CD4-positive, alpha-beta T cell treated with Interleukin-4 for 1 hour (primary cell): Measurements from ENCODE around the gene DIRAS3.
"Not testable (repeated sequence)": the region's sequence is repeated elsewhere in the genome, so short reads cannot be mapped to it uniquely, and the experiment has no call there.

ENCODE experiments used
- DNase-seq, 2 donors: peaks; one replicate each; pipeline ENCODE4 v3.0.0-alpha.2; 2020 to 2022

DIRAS3 gene

GRCh38 chr1:68016381-68016780 is 34.0 kb downstream of the DIRAS3 start:
- no peak for DNase-seq

- DNase-seq, result no peak
These were observed 34.5 kb downstream of the DIRAS3 start for GRCh38 chr1:68015971-68016370.

GRCh38 chr1:68015369-68015768 is 35.1 kb downstream of the DIRAS3 start:
- DNase-seq, result no peak

GRCh38 chr1:68013351-68013750 is 37.1 kb downstream of the DIRAS3 start:
- DNase-seq, result no peak

GRCh38 chr1:68011657-68012375 is 38.6 kb downstream of the DIRAS3 start:
- no peak for DNase-seq

- DNase-seq, result no peak
These were observed 39.9 kb downstream of the DIRAS3 start for GRCh38 chr1:68010543-68010942.

- no peak for DNase-seq
These were observed 40.3 kb downstream of the DIRAS3 start for GRCh38 chr1:68010090-68010489.

GRCh38 chr1:68003626-68004025 is 46.8 kb downstream of the DIRAS3 start:
- DNase-seq, result not testable (repeated sequence)

- DNase-seq, result no peak
These were observed 50.2 kb downstream of the DIRAS3 start for GRCh38 chr1:68000191-68000590.

GRCh38 chr1:67997746-67998145 is 52.7 kb downstream of the DIRAS3 start:
- no peak for DNase-seq
